Measurements from ENCODE around the gene COL15A1. TPM values are rescaled to one million over a fixed set of nuclear protein-coding genes. Genes with fewer than 3 reads are reported as not detected.
A peak's percentile ranks its signal among the peaks of the same experiment; 100 is the strongest.

COL15A1 gene
- total RNA-seq, 1 donor from 2014 or later = 11.8 TPM

DNA sequence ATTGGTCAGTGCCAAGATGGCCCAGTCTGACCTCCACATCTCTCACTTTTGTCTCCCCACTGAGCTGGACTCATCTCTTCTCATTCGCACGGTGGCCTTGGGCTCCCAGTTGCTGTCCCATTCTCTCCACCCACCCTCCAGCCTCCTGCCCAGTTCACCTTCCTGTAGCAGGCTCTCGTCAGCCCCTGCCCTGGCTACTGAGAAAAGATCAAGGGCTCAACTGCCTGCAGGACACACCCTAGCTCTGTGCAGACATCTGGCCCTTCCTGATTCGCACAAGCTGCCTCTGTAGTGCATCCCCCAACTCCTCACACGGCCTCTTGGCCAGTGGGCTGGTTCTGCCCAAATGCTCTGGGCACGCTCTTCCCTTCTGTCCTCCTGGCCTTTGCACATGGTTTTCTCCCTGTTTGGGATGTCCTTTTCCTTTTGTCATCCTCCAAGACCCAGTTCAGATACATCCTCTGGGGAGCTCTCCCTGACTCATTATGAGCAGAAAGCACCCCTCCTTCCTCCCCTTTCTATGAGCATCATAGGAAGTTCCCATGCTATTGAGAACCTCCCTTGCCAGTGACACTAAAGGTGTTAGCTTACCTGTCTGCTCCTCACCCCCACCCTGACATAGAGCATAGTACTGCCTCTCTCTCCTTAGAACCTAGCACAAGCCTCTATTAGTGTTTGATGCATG lies 82.7 kb downstream of the COL15A1 start:
- H3K36me3 ChIP-seq (ENCODE audit: control insufficient read depth, insufficient read depth, low read length) = no peaks in the 10 kb centered on the region
- no peak for DNase-seq (ENCODE audit: low read depth)
- TF ChIP-seq, protein P1, sequence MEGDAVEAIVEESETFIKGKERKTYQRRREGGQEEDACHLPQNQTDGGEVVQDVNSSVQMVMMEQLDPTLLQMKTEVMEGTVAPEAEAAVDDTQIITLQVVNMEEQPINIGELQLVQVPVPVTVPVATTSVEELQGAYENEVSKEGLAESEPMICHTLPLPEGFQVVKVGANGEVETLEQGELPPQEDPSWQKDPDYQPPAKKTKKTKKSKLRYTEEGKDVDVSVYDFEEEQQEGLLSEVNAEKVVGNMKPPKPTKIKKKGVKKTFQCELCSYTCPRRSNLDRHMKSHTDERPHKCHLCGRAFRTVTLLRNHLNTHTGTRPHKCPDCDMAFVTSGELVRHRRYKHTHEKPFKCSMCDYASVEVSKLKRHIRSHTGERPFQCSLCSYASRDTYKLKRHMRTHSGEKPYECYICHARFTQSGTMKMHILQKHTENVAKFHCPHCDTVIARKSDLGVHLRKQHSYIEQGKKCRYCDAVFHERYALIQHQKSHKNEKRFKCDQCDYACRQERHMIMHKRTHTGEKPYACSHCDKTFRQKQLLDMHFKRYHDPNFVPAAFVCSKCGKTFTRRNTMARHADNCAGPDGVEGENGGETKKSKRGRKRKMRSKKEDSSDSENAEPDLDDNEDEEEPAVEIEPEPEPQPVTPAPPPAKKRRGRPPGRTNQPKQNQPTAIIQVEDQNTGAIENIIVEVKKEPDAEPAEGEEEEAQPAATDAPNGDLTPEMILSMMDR (IDR thresholded peaks at IDR 0.05; ENCODE audit: insufficient read depth, low read length, poor library complexity, severe bottlenecking) = no peak
- H3K27me3 ChIP-seq (ENCODE audit: control insufficient read depth, insufficient read depth, low read length) = no peaks in the 10 kb centered on the region
- no peak overlapping the region for H3K4me3 ChIP-seq (ENCODE audit: low read depth, low read length)

DNA sequence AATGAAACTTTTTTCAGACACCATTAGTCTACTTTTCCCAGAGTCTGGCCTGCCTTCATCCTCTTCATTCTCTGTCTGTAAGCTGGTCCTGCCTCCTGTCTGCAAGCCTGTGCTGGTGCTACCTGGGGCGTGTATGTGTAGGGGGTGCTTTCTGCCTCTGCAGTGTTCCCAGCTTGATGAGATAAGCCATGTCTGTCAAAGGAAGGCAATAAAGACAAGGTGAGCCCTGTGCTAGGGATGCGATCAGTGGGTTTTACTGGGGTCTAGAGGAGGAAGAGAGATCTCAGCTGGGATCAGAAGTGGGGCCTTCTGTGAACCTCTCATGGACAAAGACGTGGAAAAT lies 83.2 kb downstream of the COL15A1 start:
- TF ChIP-seq, protein P1 (IDR thresholded peaks at IDR 0.05; ENCODE audit: insufficient read depth, low read length, poor library complexity, severe bottlenecking) = no peak
- no peaks in the 10 kb centered on the region for H3K36me3 ChIP-seq (ENCODE audit: control insufficient read depth, insufficient read depth, low read length)
- H3K27me3 ChIP-seq (ENCODE audit: control insufficient read depth, insufficient read depth, low read length) = no peaks in the 10 kb centered on the region
- DNase-seq (ENCODE audit: low read depth) = no peak
- no peak overlapping the region for H3K4me3 ChIP-seq (ENCODE audit: low read depth, low read length)

DNA sequence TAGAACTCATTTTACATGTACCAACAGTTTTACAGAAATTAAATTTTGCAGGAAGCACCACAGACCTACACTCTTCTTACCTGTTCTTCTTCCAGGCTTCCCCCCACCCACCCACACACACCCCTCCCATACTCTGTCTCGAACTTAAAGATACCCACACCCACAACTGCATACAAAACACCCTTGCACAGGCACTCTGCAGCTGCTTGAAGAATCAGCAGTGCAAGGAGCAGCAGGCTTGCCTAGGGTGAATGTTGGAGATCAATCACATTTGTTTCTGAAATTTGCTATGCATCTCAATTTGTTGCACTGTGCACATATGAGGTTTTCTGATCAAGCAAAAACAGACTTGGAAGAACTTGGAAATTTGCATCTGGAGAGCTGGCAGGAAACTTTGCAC lies 83.7 kb downstream of the COL15A1 start:
- no peak overlapping the region for H3K4me3 ChIP-seq (ENCODE audit: low read depth, low read length)
- no peak for DNase-seq (ENCODE audit: low read depth)
- H3K27me3 ChIP-seq (ENCODE audit: control insufficient read depth, insufficient read depth, low read length) = no peaks in the 10 kb centered on the region
- no peaks in the 10 kb centered on the region for H3K36me3 ChIP-seq (ENCODE audit: control insufficient read depth, insufficient read depth, low read length)
- TF ChIP-seq, protein P1 (IDR thresholded peaks at IDR 0.05; ENCODE audit: insufficient read depth, low read length, poor library complexity, severe bottlenecking) = no peak

DNA sequence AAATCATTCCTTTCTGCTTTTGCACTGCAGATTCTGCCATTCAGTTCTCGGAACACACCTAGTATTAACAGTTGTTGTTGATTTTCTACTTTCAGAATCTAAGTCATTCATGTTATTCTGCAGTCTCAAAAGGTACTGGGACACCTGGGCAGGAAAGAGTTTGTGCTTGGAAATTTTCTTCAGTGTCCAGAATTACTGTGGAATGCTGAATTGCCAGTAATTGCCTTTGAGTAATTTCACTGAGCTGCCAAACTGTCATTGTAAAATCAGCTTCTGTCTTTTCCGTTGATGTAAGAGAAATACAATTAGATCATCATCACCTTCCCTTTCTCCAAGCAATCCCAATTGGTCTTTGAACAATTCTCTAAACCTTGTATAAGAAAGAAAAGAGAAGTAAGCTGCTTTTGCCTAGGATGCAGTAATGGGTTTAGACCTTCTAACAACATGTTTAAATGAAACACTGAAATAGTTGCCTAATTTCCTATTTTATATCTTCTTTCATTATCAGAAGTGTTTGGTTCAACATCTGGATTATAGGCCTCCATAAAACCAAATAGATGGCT lies 85.5 kb downstream of the COL15A1 start:
- H3K27me3 ChIP-seq (ENCODE audit: control insufficient read depth, insufficient read depth, low read length) = no peaks in the 10 kb centered on the region
- no peak overlapping the region for H3K4me3 ChIP-seq (ENCODE audit: low read depth, low read length)
- DNase-seq (ENCODE audit: low read depth) = no peak
- no peaks in the 10 kb centered on the region for H3K36me3 ChIP-seq (ENCODE audit: control insufficient read depth, insufficient read depth, low read length)
- TF ChIP-seq, protein P1 (IDR thresholded peaks at IDR 0.05; ENCODE audit: insufficient read depth, low read length, poor library complexity, severe bottlenecking) = no peak

DNA sequence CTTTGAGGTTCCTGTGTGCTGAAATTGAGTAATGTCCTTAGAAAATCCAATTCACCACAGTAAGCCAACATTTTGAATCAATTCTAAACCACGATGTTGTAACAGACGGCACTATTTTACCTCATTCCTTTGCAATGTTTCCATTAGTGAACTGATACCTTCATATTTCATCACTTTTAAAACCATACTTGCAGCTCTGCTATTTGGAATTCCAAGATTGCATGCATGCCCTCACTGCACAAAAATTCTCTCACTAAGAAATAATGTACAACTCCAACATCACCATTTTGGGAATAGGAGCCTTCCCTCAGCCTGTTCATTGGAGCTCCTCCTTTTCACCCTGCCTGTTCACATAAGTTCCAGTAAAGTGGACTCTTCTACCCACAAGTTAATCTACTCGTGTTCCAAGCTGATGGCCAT lies 86.4 kb downstream of the COL15A1 start:
- TF ChIP-seq, protein P1 (IDR thresholded peaks at IDR 0.05; ENCODE audit: insufficient read depth, low read length, poor library complexity, severe bottlenecking) = no peak
- peak; percentile 53 for DNase-seq (ENCODE audit: low read depth)
- no peaks in the 10 kb centered on the region for H3K27me3 ChIP-seq (ENCODE audit: control insufficient read depth, insufficient read depth, low read length)
- no peak overlapping the region for H3K4me3 ChIP-seq (ENCODE audit: low read depth, low read length)
- H3K36me3 ChIP-seq (ENCODE audit: control insufficient read depth, insufficient read depth, low read length) = no peaks in the 10 kb centered on the region
